DMS153 treated with DMSO at 0.1 percent for 48 hours (cell line): ENCODE results near the gene BPIFB3.
A peak's percentile ranks its signal among the peaks of the same experiment; 100 is the strongest.

Experiments used
- DNase-seq: peaks from one replicate; lab custom pipeline; 2025; ENCODE audit not compliant: unreplicated experiment; lab: John Stamatoyannopoulos, UW

BPIFB3 gene

DNA sequence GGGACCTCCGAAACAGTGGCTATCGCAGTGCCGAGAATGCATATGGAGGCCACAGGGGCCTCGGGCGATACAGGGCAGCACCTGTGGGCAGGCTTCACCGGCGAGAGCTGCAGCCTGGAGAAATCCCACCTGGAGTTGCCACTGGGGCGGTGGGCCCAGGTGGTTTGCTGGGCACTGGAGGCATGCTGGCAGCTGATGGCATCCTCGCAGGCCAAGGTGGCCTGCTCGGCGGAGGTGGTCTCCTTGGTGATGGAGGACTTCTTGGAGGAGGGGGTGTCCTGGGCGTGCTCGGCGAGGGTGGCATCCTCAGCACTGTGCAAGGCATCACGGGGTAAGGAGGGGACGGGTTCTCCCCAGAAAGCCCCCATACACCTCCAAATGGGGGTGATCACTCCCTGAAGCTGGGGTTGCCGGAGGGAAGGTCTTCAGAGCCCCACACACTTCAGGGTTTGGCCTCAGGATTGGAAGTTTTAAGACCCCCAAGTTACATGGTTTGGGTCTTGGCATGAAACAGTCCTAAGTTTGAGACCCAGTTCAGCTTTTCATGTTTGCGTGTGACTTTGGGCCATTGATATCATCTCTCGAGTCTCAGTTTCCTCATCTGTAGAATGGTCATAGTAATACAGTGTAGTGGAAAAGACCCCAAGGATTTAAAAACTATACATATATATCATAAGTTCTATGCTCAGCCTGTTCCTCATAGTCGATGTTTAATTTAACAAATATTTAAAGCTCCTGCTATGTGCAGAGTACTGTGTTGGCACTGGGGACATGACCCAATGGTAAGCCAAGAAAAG, 30.0 kb downstream of the BPIFB3 start:
- DNase-seq, result no peak

- DNase-seq, result no peak
Observed at GRCh38 chr20:33084722-33085121, 31.0 kb downstream of the BPIFB3 start.

DNA sequence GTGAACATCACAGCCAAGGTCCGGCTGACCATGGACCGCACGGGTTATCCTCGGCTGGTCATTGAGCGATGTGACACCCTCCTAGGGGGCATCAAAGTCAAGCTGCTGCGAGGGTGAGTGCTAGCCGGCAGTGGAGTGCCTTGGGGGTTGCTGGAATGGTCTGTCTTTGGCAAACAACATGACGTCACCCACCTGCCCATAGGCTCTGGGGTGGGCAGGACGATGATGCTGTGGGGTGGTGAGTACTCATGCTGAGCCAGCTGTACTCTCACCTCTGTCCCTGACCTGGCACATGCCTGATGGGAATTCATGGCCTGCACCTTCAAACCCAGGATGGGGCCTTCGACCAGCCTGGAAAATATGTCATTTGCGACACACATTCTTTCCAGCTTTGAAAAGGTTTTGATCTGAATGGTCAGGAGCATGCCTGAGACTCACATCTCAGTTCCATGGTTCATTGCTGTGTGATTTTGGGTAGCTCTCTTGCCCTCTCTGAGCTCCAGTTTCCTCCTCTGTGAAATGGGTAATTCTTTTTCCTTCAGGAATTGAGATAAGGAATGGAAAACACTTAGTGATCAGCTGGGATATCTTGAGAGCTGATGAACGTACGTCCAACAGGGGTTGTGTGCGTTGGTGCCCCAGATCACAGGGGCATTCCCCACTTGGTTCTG, 32.5 kb downstream of the BPIFB3 start:
- no peak for DNase-seq

DNA sequence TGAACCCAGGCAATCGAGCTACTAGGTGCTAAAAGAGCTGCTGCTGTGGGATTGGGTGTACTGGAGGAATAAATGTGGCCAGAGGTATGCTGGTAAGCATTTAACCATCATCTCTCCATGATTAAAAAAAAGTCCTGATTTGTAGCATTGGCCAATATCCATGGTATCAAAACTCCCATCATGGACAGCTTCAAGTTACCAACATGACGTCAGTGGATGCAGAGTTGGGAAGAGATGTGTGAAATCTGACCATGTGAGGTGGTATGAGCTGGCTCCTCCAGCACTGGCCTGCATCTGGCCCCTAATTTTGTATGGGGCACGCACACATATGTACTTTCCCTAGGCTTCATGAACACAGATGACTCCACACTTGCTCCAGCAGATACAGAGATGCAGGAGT, 37.4 kb downstream of the BPIFB3 start:
- DNase-seq, result no peak

GRCh38 chr20:33091693-33092092, 38.0 kb downstream of the BPIFB3 start:
- DNase-seq, result no peak

GRCh38 chr20:33092361-33092760, 38.7 kb downstream of the BPIFB3 start:
- no peak for DNase-seq

DNA sequence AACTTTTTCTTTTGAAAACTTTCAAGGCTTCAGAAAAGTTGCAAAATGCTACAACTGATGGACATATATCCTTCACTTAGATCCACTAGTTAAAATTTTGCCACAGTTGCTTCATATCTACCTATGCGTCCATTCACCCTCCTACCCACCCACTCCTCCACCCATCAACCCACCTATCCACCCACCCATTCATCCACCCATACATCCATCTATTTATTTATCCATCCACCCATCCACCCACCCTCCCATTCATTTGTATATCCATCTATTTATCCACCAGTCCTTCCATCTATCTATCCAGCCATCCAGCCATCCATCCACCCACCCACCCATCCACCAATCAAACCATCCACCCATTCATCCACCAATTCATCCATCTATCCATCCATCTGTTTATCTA, 39.4 kb downstream of the BPIFB3 start:
- DNase-seq, result no peak

DNA sequence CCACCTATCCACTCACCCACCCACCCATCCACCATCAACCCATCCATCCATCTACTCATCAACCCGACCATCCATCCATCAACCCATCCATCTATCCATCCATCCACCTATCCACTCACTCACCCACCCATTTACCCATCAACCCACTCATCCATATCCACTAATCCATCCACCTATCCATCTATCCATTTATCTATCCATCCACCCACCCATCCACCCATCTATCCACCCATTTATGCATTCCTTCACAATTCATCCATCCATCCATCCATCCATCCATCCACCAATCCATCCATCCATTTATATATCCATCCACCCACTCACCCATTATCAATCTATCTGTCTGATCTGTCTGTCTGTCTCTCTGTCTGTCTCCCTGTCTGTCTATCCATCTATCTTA, 39.9 kb downstream of the BPIFB3 start:
- no peak for DNase-seq

DNA sequence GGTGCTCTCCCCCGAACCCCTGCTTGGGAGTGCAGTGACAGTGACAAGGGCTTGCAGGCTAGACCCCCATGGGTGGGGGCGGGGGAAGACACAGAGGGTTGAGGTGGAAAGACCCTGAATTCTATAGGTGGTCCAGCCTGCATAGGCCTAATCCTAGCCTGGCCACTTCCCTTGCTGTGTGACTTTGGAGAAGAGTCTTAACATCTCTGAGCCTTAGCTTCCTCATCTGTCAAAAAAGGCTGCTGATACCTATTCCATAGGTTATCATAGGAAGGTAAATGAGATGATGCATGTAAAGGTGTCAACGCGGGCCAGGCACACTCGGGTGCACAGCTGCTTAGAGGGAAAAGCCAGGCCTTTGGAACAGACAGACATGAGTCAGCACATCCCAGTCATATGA, 41.5 kb downstream of the BPIFB3 start:
- no peak for DNase-seq

DNA sequence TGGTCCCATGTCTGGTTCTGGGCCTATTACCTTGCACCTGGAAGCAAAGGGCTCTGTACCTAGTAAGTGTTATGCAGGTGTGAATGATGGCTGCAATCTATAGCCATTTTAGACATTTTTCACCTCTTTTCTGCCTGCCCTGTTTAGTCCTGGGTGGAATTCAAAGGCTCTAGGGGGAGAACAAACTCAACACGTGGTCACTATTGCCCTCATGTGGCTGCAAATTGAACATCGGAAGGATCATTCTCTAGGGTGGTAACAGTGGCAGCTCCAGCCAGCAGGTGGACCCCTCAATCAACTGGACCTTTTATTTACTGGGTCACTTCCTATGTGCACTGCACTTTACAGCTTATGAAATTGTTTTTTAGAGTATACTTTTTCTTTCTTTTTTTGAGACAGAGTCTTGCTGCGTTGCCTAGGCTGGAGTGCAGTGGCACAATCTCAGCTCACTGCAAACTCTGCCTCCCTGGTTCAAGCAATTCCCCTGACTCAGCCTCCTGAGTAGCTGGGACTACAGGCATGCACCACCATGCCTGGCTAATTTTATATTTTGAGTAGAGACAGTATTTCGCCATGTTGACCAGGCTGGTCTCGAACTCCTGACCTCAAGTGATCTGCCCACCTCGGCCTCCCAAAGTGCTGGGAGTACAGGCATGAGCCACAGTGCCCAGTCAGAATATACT, 42.3 kb downstream of the BPIFB3 start:
- peak; percentile 81 for DNase-seq

- DNase-seq, result no peak
Observed at GRCh38 chr20:33097001-33097400, 43.3 kb downstream of the BPIFB3 start.

- no peak for DNase-seq
Observed at GRCh38 chr20:33099843-33100538, 46.3 kb downstream of the BPIFB3 start.

DNA sequence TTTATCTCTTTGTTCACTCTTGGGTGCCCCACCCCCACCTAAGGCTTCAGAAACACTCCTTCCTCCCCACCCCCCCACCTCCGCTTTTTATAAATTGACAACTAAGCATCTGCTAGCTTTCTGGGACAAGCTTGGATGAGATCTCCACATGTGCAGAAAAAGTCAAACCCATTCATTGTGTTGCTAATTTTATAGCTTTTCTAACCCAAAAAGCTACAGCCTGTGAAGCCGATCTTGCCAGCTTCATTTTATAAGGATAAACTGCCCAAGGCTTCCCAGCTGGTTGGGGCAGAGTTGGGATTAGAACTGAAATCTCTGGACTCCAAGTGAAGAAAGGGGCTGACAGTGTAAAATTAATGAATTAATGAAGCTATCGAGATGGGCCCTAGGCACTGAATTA, 49.9 kb downstream of the BPIFB3 start:
- no peak for DNase-seq

DNA sequence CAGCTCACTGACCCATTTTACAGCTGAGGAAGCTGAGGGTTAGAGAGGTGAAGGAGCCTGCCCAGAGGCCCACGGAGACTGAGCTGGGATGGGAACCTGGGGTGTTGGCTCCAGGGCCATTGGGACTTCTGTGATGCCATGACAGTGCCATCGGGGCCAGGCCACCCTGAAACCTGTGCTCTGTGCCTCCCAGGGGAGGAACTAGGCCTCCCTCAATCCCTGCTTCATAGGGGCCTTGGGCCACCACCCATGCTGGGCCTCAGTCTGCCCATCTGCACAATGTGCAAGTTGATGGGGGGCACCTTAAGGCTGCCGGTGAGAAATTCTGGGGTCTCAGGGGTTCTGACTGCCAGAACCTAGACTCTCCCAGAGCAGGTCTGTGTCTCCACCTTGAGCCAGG, 50.6 kb downstream of the BPIFB3 start:
- no peak for DNase-seq

- DNase-seq, result no peak
Observed at GRCh38 chr20:33105316-33105924, 51.7 kb downstream of the BPIFB3 start.

- peak; percentile 66 for DNase-seq
Observed at GRCh38 chr20:33106058-33106620, 52.4 kb downstream of the BPIFB3 start.

- no peak for DNase-seq
Observed at GRCh38 chr20:33108661-33109060, 55.0 kb downstream of the BPIFB3 start.

GRCh38 chr20:33110147-33110825, 56.6 kb downstream of the BPIFB3 start:
- DNase-seq, result no peak

GRCh38 chr20:33111306-33111705, 57.6 kb downstream of the BPIFB3 start:
- DNase-seq, result no peak
